B cell (primary cell): Measurements from ENCODE around the gene RRM1.

Experiments used
- EZH2 ChIP-seq: IDR thresholded peaks from 2 replicates; pipeline ENCODE4 v1.6.1; 2012; ENCODE audit warnings: borderline replicate concordance, low read depth, mild to moderate bottlenecking, moderate library complexity, low read length; ENCODE audit not compliant: insufficient read depth, poor library complexity, severe bottlenecking
- TF ChIP-seq, protein P1 (sequence below): fragments of 200-600 bp; IDR thresholded peaks from one replicate; pipeline ENCODE4 v1.8.0; 2022; ENCODE audit warnings: antibody characterized with exemption, mild to moderate bottlenecking

DNA sequence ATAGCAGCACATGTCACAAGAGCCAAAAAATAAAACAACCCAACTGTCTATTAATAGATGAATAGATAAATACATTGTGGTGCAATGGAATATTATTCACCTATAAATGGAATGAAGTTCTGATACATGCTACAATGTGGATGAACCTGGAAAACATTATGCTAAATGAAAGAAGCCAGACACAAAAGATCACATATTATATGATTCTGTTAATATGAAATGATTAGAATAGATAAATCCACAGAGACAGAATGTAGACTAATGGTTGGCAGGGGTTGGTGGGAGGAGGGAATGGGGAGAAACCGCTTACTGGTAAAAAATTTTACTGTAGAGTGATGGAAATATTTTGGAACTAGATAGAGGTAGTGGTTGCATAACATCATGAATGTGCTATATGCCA, 32.9 kb upstream of the RRM1 start:
- TF ChIP-seq, protein P1, sequence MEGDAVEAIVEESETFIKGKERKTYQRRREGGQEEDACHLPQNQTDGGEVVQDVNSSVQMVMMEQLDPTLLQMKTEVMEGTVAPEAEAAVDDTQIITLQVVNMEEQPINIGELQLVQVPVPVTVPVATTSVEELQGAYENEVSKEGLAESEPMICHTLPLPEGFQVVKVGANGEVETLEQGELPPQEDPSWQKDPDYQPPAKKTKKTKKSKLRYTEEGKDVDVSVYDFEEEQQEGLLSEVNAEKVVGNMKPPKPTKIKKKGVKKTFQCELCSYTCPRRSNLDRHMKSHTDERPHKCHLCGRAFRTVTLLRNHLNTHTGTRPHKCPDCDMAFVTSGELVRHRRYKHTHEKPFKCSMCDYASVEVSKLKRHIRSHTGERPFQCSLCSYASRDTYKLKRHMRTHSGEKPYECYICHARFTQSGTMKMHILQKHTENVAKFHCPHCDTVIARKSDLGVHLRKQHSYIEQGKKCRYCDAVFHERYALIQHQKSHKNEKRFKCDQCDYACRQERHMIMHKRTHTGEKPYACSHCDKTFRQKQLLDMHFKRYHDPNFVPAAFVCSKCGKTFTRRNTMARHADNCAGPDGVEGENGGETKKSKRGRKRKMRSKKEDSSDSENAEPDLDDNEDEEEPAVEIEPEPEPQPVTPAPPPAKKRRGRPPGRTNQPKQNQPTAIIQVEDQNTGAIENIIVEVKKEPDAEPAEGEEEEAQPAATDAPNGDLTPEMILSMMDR = no peak
- TF ChIP-seq EZH2 = no peak
